T follicular helper cell (primary cell): Measurements from ENCODE around the gene CDH16.
"Not testable (repeated sequence)": the region's sequence is repeated elsewhere in the genome, so short reads cannot be mapped to it uniquely, and the experiment has no call there.

Source experiments
- DNase-seq: peaks from one replicate; pipeline ENCODE4 v3.0.0-alpha.2; 2020; ENCODE audit warnings: low read depth

Gene CDH16

GRCh38 chr16:66871363-66871762 lies 47.3 kb downstream of the CDH16 start:
- not testable (repeated sequence) for DNase-seq

- DNase-seq, result no peak
These were observed 49.3 kb downstream of the CDH16 start for GRCh38 chr16:66869424-66869823.

GRCh38 chr16:66863707-66864106 lies 55.0 kb downstream of the CDH16 start:
- DNase-seq, result no peak

- DNase-seq, result no peak
These were observed 56.6 kb downstream of the CDH16 start for GRCh38 chr16:66862023-66862520.

- no peak for DNase-seq
These were observed 59.2 kb downstream of the CDH16 start for GRCh38 chr16:66859397-66860068.

GRCh38 chr16:66858740-66859396 lies 59.8 kb downstream of the CDH16 start:
- no peak for DNase-seq
